Endothelial cell of umbilical vein (primary cell): Measurements from ENCODE around the gene M1AP. TPM values are rescaled to one million over a fixed set of nuclear protein-coding genes. Genes with fewer than 3 reads are reported as not detected.

Experiments used
- BruUV-seq: library from RNA; stranded (reverse); fragments of 400-500 nt; replicated peaks from 2 replicates; lab custom pipeline; 2021; lab: Mats Ljungman, UMichigan
- CTCF ChIA-PET: fragments of 300-600, 350-600 bp; sonication (Branson Sonifier 250); formaldehyde crosslinking; loops from one replicate; lab custom pipeline; 2021; ENCODE audit warnings: antibody characterized with exemption, inconsistent platforms; lab: Charles Lee
- POLR2A ChIA-PET: fragments of 300-600, 350-600 bp; sonication (Branson Sonifier 250); formaldehyde crosslinking; loops from one replicate; lab custom pipeline; 2021; ENCODE audit warnings: antibody characterized with exemption, inconsistent platforms; lab: Charles Lee
- DNase-seq: peaks from one replicate; pipeline ENCODE4 v3.0.0-alpha.2; 2011; ENCODE audit warnings: low read depth, low spot score
- FAIRE-seq: peaks from 2 replicates; lab custom pipeline; 2011; peaks lifted over from hg19 to GRCh38; lab: Jason Lieb, UNC
- H2AFZ ChIP-seq: 2 replicates; pipeline ENCODE4 v1.6.0; 2012; ENCODE audit warnings: low read depth, low read length, control low read depth, inconsistent platforms
- H3K27ac ChIP-seq: 2 replicates; pipeline ENCODE4 v1.5.1; 2011; ENCODE audit warnings: low read depth, mild to moderate bottlenecking, control low read depth, low read length, moderate library complexity; ENCODE audit not compliant: insufficient read depth
- H3K27me3 ChIP-seq, 2 experiments: 2 replicates each; pipeline versions ENCODE4 v1.6.0 to v1.6.1; 2011; ENCODE audit warnings: low read length in 2 of 2, mixed read lengths in 1 of 2; ENCODE audit not compliant: control insufficient read depth in 2 of 2, insufficient read depth in 2 of 2
- H3K36me3 ChIP-seq, 2 experiments: 2 replicates in 1 of 2; 3 replicates in 1 of 2; pipeline ENCODE4 v1.5.1; 2011; ENCODE audit warnings: low read length in 2 of 2, mild to moderate bottlenecking in 1 of 2, moderate library complexity in 1 of 2; ENCODE audit not compliant: control insufficient read depth in 2 of 2, insufficient read depth in 2 of 2; ENCODE audit errors: extremely low read depth in 1 of 2
- H3K4me1 ChIP-seq: 3 replicates; pipeline ENCODE4 v1.5.1; 2011; ENCODE audit warnings: mild to moderate bottlenecking, low read length; ENCODE audit not compliant: control insufficient read depth, insufficient read depth; ENCODE audit errors: extremely low read depth
- H3K4me2 ChIP-seq: 2 replicates; pipeline ENCODE4 v1.6.1; 2011; ENCODE audit warnings: low read length, control low read depth, mixed read lengths; ENCODE audit not compliant: insufficient read depth
- H3K4me3 ChIP-seq, 3 experiments: fragments of 200-600 bp in 1 of 3; sonication (generic), shearing (Covaris generic) in 1 of 3; replicated peaks in 1 of 3; 2 replicates each; pipeline ENCODE4 v1.5.1; 2011 to 2016; ENCODE audit warnings: control low read depth in 3 of 3, low read length in 3 of 3, mild to moderate bottlenecking in 2 of 3, inconsistent platforms in 1 of 3, low read depth in 1 of 3, moderate library complexity in 1 of 3; ENCODE audit not compliant: insufficient read depth in 1 of 3
- H3K79me2 ChIP-seq: 2 replicates; pipeline ENCODE4 v1.6.0; 2012; ENCODE audit warnings: low read length, inconsistent platforms; ENCODE audit not compliant: control insufficient read depth, insufficient read depth
- H3K9ac ChIP-seq: replicated peaks from 2 replicates; pipeline ENCODE3; 2011; ENCODE audit warnings: low read length, control low read depth; ENCODE audit not compliant: insufficient read depth; ENCODE audit errors: extremely low read depth
- H3K9me1 ChIP-seq: replicated peaks from 3 replicates; pipeline ENCODE4 v1.6.0; 2011; ENCODE audit warnings: mild to moderate bottlenecking, low read length; ENCODE audit not compliant: control insufficient read depth, insufficient read depth; ENCODE audit errors: extremely low read depth
- H3K9me3 ChIP-seq: replicated peaks from 2 replicates; pipeline ENCODE4 v1.5.1; 2012; ENCODE audit warnings: low read length, inconsistent platforms; ENCODE audit not compliant: control insufficient read depth, insufficient read depth
- H4K20me1 ChIP-seq: replicated peaks from 2 replicates; pipeline ENCODE3; 2011; ENCODE audit warnings: mild to moderate bottlenecking, low read length; ENCODE audit not compliant: control insufficient read depth, insufficient read depth; ENCODE audit errors: extremely low read depth
- FOS ChIP-seq: IDR thresholded peaks from 2 replicates; pipeline ENCODE4 v1.6.1; 2011; ENCODE audit warnings: mild to moderate bottlenecking, low read length, moderate library complexity, borderline replicate concordance; ENCODE audit not compliant: insufficient read depth
- JUN ChIP-seq: IDR thresholded peaks from 2 replicates; pipeline ENCODE4 v1.6.1; 2011; ENCODE audit warnings: borderline replicate concordance, low read depth; ENCODE audit not compliant: insufficient read length, insufficient read depth
- MAX ChIP-seq: IDR thresholded peaks from 2 replicates; pipeline ENCODE4 v1.6.1; 2011; ENCODE audit not compliant: insufficient read depth, insufficient read length
- POLR2A ChIP-seq: IDR thresholded peaks from 2 replicates; pipeline ENCODE4 v1.6.1; 2012; ENCODE audit warnings: low read depth, mild to moderate bottlenecking, control low read depth, low read length
- dilution Hi-C: fragments of 300-500 bp; cut with MboI; formaldehyde crosslinking; loops from one replicate; pipeline ENCODE4 v1.15.0; 2019; ENCODE audit warnings: low sequenced_read_pairs; ENCODE audit not compliant: extremely low pct_ligation_motif_present
- intact Hi-C: fragments of 100-400 bp; cut with micrococcal nuclease; formaldehyde crosslinking; loops from one replicate; pipeline ENCODE4 v1.10.0; 2022
- polyA plus RNA-seq, 4 experiments: library from polyadenylated mRNA; depleted of rRNA in 3 of 4; stranded (reverse) in 3 of 4; unstranded in 1 of 4; fragments of >200 nt; gene quantifications; 2 replicates each; pipeline versions ENCODE4 v1.2.1 to v1.2.3, GENCODE V29; 2011 to 2012; ENCODE audit warnings: missing spikeins in 1 of 4
- total RNA-seq: library from RNA; stranded (reverse); gene quantifications from 2 replicates; pipeline ENCODE4 v1.2.3, GENCODE V29; 2021
- TF ChIP-seq, protein P1 (sequence below), 2 donors: IDR thresholded peaks; 1 replicate in 1 of 2; 2 replicates in 1 of 2; pipeline ENCODE4 v1.5.1; 2011; ENCODE audit warnings: low read length in 2 of 2, mild to moderate bottlenecking in 2 of 2, moderate library complexity in 2 of 2, control low read depth in 1 of 2, inconsistent platforms in 1 of 2, low read depth in 1 of 2; ENCODE audit not compliant: insufficient read depth in 1 of 2; ENCODE audit errors: extremely low read depth in 1 of 2

Gene M1AP
- total and polyA plus RNA-seq, 2 donors (not counting 3 experiments of a cell fraction or from before 2014, with no cell fraction given) = 0.04 TPM; not detected in 1

GRCh38 chr2:74689671-74690070, 41.5 kb upstream of the M1AP start:
- Histone ChIP-seq H3K4me3 (no peak overlapping the region), H4K20me1 (no peaks in the 10 kb centered on the region), H3K4me1 (no peaks in the 10 kb centered on the region), H3K9me1 (no peaks in the 10 kb centered on the region), H3K79me2 (no peaks in the 10 kb centered on the region), H3K27me3 (peaks cover 19 to 22% of the 10 kb centered on the region in 2 experiments), H3K9me3 (no peaks in the 10 kb centered on the region), H2AFZ (no peak overlapping the region), H3K36me3 (no peaks in the 10 kb centered on the region), H3K9ac (no peak overlapping the region), H3K27ac (no peak overlapping the region), H3K4me2 (no peak overlapping the region)
- ChIA-PET POLR2A (no interaction called here), CTCF (interaction anchor here (1.0 to 2.7 kb wide), 3 partner anchors 186 to 553 kb away, joined by 3 to 12 read pairs (median 4); no protein-coding TSS in a partner anchor)
- no TSS peak for BruUV-seq
- FAIRE-seq = no peak
- DNase-seq = no peak
- intact Hi-C loops = loop anchor here (1.0 to 2.0 kb wide), 4 partner anchors 26 to 715 kb away; no protein-coding TSS in a partner anchor
- TF ChIP-seq, protein P1, sequence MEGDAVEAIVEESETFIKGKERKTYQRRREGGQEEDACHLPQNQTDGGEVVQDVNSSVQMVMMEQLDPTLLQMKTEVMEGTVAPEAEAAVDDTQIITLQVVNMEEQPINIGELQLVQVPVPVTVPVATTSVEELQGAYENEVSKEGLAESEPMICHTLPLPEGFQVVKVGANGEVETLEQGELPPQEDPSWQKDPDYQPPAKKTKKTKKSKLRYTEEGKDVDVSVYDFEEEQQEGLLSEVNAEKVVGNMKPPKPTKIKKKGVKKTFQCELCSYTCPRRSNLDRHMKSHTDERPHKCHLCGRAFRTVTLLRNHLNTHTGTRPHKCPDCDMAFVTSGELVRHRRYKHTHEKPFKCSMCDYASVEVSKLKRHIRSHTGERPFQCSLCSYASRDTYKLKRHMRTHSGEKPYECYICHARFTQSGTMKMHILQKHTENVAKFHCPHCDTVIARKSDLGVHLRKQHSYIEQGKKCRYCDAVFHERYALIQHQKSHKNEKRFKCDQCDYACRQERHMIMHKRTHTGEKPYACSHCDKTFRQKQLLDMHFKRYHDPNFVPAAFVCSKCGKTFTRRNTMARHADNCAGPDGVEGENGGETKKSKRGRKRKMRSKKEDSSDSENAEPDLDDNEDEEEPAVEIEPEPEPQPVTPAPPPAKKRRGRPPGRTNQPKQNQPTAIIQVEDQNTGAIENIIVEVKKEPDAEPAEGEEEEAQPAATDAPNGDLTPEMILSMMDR (IDR thresholded peaks at IDR 0.05; ENCODE audit: extremely low read depth in 1 of 2, insufficient read depth in 1 of 2, low read depth in 1 of 2, low read length in 2 of 2) = no peak
- TF ChIP-seq JUN (no peak), MAX (no peak), POLR2A (no peak), FOS (no peak)
- dilution Hi-C loops = no loop called here

DNA sequence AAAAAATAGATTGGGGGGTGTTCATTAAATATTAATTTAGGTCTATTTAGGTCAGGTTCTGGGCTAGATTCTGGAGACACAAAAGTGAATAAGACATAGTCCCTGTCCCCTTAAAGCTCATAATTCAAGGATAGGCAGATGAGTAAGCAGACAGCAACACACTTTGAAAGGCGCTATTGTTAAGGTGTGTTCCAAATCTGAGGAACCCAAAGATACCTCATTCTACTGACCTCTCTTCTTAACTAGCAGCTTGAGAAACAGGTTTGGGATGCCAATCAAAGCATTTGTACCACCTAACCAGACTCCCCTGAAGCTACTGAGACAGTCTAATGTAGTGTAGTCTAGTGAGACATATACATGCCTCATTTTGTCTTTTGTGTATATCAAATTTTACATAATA, 40.8 kb upstream of the M1AP start:
- no peaks in the 10 kb centered on the region for H4K20me1 ChIP-seq
- no peak overlapping the region for H3K9ac ChIP-seq
- DNase-seq (no peak), FAIRE-seq (no peak)
- H3K9me1 ChIP-seq = no peaks in the 10 kb centered on the region
- no peak overlapping the region for H2AFZ ChIP-seq
- no peak overlapping the region for H3K4me2 ChIP-seq
- H3K9me3 ChIP-seq = no peaks in the 10 kb centered on the region
- dilution Hi-C loops (no loop called here), intact Hi-C loops (no loop called here)
- H3K4me1 ChIP-seq = no peaks in the 10 kb centered on the region
- no peaks in the 10 kb centered on the region for H3K36me3 ChIP-seq
- H3K4me3 ChIP-seq = no peak overlapping the region
- CTCF ChIA-PET = interaction anchor here (0.8 to 2.7 kb wide), 8 partner anchors 8 to 554 kb away, joined by 3 to 12 read pairs (median 3); no protein-coding TSS in a partner anchor
- no peak for TF ChIP-seq JUN
- no peak for TF ChIP-seq POLR2A
- BruUV-seq = no TSS peak
- no peak overlapping the region for H3K27ac ChIP-seq
- POLR2A ChIA-PET = no interaction called here
- no peaks in the 10 kb centered on the region for H3K79me2 ChIP-seq
- peaks cover 12 to 18% of the 10 kb centered on the region in 2 experiments for H3K27me3 ChIP-seq
